HG03565 (cell line): ENCODE measurements around the gene PTPN14.

ENCODE experiments used
- ATAC-seq: cut with Tn5 transposase; IDR thresholded peaks from one replicate; pipeline ENCODE4 v1.9.1; 2021; ENCODE audit warnings: mild to moderate bottlenecking, moderate library complexity; ENCODE audit not compliant: unreplicated experiment

Gene PTPN14

DNA sequence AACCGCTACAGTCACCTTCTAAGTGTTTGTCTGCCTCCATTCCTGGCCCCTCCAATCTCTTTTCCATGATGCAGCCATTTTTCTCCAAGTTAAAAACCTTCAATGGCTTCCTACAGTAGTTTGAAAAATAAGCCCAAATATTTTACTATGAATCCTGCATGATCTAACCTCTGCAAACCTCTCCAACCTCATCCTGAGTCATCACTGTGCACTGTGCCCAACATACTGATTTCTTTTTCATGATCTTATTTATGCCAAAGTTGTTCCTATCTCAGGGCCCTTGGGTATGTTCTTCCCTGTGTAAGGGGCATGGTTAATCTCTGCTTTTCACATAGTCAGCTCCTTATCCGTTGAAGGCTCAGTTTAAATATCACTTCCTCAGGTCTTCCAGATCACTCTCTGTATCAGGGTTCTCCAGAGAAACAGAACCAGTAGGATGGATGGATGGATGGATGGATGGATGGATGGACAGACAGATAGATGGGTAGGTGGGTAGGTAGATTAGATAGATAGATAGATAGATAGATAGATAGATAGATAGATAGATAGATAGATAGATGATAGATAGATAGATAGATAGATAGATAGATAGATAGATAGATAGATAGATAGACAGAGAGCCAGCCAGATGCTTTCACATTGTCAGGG is 18.1 kb upstream of the PTPN14 start:
- ATAC-seq, result no peak

DNA sequence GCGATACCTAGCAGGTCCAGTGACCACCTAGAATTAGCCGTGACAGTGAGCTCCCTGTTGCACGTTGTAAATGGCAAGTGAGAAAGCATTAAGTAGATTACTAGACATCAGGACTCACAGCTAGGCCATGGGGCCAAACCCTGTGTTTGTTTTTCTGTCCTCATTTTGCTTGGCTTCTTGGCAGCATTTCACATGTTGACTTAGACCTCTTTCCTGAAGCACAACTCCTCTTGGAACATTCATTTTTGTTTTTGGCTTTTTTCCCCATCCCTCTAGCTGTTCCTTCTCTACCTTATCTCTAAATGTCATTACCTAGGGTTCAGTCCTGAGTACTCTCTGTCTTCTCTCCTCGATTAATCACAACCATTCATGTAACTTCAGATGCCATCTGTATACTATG is 16.9 kb upstream of the PTPN14 start:
- ATAC-seq, result no peak

DNA sequence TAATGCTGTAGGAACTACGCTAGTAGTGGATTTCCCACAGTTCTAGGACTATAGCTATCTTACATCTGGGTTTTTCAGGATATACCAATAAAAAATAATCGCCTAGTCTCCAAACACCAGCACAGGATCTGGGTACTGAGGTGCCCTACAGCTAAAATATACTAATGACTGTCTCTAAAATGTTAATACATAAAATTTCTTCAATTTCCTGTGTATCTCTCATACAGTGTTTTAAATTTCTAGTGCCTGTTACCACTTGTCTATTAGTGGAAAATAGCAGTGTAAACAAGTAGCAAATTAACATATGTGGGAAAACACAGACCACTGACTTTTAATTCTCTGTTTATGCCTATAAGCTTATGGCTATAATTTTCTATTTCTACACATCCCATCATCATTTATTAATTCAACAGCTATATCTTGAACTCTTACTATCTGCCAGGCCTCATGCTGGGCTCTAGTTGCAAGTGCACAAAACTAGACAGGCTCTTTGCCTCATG is 16.1 kb upstream of the PTPN14 start:
- ATAC-seq, result no peak

DNA sequence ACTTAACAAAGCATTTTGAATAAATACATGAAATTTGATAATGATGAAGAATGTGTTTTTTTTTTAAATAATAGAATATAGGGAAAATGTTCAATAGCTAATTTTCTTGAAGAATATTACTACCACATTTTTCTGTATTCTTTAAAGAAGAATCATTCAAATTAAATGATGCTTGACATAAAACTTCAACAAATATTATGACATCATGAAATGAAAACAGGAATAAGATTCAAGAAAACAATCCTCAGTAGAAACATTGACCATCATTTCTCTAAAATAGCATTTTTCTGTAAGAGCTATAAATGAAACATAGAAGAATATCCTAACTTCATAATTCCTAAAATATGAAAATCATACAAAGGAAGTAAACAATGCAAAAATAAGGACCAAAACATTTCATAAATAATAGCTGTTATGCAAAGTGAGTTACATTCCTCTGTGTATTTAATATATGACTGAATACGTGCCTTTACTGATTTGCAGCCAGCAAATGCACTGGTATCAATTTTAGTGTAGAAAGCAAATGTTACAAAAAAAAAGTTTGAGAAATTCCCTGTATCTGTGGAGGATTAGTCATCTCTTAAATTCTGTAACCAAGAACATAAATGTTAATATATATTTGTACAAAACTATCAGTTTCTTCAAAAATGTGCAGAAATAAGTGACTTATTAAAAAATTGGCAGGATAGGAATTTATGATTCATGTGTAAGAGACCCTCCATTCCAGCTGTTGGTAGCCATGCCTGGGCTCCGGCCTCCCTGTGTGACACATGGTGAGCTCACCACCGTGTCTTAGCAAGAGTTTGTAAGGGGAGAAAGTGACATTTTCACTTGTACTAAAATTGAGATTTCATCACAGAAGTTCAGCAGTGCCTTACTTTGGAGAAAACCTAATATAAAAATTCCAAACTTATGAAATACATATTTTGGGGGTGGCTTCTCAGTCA is 15.0 kb upstream of the PTPN14 start:
- no peak for ATAC-seq

DNA sequence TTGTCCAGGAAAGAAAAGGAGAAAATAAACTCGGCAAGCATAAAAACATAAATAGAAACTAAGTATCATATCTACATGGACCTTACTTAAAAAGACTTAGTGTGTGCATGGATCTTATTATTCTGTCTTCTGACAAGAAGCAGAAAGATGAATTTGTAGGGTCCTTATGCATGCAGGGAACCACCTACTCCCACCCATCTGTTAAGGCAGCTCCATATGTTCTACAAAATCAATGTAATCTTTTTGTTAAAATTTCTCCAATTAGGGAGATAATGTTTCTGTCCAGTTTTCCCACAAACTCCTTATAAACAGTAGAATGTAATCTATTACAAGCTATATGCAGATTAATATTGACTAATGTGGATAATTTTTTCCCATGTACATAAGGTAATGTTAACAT is 13.9 kb upstream of the PTPN14 start:
- no peak for ATAC-seq

DNA sequence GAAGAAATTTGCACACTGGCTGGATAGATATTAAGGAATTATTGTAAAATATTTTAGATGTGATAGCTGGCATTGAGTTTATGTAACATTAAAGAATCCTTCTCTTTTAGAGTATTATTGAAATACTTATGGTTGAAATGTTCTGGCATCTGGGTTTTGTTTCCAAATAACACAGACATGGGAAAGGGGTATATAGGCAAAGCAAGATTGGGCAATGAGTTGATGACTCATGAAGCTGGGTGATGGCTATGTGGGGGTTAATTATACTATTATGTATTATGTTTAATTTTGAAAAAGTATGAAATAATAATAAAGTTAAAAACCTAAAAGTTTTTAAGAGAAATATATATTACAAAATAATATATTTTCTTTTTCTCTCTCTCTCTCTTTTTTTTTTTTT is 12.5 kb upstream of the PTPN14 start:
- ATAC-seq, result no peak

DNA sequence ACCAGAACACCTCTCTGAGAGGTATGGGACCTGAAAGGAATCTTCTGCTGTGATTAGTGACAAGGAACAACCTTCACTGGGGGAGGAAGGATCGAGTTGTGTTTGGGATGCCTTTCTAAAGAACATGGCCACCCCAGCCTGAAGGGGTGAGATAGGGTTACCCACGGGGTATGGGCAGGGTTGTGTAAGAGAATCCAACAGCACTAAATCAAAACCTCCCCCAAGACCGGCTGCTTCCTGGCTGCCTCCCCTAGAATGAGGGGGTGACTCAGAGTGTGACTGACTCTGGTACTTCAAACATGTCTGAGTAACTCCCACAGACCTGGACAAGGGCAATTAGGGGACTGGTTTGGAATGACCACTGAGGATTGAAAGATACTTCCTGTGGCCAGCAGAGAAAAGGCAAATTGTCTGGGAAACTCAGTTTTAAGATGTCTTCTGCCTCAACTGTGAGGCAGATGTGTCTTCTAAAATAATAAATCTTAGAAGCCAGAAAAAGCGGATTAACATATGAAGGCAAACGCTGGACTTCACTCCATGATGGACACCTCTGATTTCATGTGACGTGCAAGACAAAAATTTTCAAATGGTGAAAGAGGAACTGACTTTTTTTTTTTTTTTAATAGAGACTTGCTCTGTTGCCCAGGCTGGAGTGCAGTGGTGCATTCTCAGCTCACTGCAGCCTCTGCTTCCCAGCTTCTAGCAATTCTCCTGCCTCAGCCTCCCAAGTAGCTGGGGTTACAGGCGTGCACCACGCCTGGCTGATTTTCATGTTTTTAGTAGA is 6.7 kb upstream of the PTPN14 start:
- peak; percentile 42 for ATAC-seq

DNA sequence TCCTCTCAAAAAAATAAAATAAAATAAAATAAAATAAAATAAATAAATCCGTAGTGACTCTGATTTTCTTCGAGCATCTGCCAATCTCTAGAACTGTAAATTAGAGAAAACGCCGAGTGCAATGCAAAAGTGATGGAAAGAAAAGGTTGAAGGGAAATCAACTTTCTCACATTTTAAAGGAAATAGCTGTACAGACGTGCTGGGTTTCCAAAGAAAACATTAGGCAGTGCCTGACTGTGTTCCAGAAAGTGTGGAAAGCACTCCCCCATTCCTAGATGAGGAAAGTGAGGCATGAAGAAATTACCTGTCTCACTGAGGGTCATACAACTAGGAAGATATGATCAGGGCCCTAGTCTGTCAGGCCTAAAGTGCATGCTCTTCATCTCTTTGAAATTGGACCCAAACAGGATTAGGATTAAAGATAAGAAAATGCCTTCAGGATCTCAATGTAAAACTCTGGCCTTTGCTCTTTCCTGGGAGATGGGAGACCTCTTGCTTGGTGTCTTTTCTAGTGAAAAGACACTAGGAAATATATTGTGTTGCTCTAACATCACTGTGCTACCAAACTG is 1.8 kb upstream of the PTPN14 start:
- no peak for ATAC-seq

DNA sequence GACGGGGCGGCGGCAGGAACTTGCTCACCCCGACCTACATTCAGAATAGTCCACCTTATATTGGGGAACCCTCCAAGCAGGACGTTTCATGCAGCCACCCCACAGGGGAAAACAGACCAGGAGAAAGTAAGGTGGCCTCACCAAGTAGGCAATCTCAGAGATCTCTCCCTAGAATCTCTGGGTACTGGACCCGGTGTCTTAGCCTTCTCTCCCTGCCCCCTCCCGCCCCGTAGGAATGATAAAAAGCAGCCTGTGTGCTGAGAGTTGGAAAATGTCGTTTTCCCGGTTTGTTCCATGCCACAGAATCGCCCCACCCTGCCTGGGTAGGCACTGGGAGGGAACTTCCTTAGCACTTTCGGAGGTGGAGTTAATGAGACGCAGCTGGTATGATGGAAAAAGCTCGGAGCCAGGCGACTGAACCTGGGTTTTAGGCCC is 789 bp upstream of the PTPN14 start:
- ATAC-seq, result no peak

DNA sequence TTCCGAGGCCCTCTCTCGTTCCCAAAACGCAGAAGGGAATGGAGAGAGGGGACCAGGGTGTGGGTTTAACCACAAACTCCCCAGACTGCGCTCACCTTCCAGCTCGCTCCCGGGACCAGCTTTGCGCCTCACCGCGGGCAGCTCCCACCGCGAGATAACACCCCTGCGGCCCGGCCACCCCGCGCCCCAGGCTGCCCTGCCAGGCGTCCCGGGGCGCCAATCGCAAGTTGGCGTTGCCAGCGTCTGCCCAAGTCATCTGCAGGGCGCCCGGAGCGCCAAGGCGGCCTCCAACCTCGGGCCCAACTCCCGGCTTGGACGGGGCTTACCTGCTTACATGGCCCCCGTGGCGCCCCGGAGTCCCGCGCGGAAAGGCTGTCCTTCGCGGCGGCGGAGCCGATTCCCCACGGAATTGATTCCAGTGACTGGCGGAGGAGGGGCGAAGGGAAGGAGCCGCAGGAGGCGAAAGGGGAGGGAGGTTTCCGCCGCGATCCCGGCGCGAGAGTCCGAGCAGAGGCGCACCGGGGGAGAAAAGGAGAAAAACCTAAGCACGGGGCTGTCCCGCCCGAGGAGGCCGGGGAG is 456 bp downstream of the PTPN14 start:
- no peak for ATAC-seq

DNA sequence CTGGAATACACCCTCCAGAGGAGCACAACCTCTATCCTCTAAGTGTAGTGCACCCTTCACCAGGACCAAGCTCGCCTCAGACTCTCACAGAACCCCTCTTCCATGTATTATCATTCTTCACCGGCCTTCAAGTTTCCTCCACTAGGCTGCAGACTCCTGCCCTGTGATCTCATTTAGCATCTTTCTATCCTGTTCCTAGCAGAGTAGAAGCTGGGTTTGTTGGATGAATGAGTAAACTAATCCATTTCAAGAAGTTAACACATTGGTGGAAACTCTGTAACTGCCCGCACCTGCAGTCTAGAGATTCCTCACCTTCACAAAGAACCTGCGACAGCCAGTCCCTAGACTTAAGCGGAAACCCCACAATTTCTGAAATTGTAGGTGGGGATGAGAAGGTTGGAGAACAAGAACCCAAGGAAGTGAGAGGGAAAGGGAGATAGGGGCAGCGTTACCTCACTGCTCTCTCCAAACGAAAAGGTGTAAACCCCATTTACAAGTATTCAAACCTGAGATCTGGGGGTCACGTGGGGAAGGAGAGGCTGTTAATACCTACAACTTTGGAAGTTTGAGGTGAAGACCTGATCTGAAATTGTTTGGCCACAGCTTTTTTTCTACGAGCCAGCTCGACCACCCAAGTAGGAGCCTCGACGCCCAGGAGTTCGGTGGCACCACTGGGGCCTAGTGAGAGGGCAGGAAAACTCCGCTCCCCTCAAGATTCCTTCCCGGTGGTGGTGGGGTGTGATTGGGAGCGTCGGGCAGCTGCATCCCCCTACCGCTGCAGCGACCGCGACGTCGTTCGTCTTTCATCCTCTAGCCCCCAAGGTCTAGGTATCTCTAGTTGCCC is 1.2 kb downstream of the PTPN14 start:
- ATAC-seq, result no peak

DNA sequence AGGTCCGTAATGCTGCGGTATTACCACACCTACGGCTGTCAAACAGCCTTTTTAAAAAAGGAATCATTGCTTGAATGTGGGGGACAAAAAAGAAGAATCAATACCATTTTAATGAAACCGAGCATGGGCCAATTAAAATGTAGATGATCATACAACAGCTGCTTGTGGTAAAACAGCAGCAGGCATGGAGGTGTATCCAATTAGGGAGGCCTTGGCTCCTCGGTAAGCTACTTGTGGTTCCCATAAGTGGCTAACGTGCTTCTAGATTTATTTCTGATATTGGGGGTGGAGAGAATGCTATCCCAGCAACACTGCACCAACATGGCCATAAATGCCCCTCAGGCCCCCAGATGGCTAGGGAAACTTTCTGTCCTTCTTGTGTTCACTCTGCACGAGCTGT is 1.8 kb downstream of the PTPN14 start:
- no peak for ATAC-seq

DNA sequence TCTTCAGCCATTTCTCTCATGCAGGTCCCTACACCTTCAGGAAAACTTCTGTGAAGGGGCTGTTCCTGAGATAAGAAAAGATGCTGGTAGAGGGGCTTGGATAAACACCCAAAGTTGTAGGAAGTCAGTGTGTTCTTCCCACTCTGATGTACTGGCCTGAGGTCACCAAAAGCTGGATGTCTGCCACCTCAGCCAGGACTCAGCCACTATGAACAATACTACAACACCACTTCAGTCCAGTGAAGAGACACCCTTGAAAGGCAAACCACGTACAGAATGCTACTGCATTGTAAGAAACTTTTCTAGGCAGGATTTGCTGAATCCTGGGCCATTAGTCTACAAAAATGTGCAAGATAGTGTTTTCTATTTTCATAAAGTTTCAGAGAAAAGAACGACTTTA is 2.4 kb downstream of the PTPN14 start:
- no peak for ATAC-seq

DNA sequence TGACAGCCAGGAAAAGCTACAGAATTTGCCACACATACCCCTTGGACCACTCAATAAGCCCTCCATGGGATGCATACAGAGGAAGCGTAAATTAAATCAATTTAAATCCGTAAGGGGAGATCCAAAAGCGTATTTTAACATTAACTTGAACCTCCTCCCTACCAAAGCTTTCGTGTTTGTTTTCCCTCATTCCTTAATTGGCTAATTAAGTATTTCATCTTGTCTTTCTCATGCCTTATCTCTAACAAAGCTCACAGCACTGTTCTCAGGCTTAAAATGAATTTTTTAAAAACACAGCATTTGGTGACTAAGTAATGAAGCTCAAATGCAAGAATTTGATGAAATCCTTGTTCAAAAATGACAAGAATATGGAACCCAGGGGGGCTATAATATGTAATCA is 3.1 kb downstream of the PTPN14 start:
- ATAC-seq, result no peak

DNA sequence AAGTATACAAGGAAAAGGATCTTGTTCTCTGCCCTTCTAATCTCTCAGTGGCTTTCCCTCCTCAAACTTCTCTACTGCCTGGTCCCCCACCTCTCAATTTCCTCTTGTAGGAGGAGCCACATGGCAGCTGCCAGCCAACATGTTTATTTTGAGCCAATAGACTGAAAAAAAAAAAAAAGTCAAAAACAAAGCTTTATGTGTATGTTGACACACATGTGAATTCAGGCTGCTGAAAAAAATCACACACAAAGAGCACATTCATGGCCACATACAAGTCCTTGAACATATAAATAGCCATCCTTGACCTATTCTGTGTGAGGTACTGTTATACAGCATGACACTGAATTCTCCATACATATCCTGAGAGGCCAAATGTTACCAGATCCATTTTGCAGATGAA is 3.7 kb downstream of the PTPN14 start:
- no peak for ATAC-seq

DNA sequence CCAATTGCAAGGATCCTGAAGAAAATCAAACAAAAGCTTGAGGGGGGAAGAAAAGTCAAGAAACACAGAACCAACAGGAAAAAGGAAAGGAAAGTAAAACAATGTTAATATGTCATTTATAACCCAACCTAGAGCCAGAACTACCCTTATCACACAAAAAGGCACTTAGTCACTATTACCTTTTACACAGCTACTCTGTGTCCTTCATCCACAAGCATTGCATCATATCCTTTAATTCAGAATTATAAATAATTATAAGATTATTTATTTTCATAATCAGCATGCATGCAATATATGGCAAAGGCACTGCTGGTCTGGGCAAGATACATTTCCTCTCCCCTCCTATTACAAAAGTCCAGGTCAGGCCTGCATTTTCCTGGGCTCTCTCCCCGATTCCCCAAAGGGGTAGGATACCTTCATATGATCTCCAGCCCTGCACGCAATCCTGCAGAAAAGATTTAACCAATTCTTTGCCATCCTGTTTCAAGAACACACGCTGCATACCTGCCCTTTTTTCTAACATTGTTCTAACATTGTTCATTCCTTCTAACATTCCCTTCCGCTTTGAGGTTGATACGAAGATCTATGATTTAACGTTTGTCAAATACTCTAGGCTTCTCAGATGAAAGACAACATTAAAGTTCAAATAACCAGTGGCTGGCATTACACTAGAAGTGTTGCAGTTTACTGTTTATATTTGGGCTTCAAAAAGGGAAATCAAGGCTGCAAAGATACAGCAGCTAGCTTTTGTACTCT is 4.3 kb downstream of the PTPN14 start:
- ATAC-seq, result no peak

DNA sequence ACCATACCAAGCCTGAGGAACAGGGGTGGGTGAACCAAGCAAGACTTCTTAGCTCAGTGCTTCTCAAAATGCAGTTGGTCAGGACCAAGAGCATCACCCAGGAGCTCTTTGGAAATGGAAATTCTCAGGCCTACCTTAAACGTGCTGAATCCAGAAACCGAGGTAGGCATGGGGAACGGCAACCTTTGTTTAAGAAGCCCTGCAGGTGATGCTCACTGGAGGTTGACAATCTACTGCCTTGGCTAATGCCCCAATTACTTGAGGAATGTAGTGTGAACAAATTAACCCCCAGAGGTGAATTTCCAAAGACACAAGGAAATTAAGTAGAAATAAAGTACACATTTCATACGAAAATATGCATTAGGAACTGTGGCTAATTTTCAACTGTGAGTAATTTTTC is 5.3 kb downstream of the PTPN14 start:
- ATAC-seq, result no peak

DNA sequence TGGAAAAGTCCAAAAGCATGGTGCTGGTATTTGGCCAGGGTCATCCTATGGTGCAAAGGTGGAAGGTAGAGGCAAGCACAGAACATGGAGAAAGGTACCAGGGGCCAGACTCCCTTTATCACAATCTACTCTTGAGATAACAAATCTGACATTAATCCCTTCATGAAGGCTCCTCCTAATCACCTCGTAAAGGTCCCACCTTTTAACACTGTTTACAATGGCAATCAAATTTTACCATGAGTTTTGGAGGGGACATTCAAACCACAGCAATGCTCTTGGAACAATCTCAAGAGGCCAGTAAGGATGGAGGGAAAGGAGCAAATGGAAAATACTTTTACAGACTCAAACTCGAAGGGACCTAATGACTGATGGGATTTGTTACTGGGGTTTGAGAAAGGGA is 6.1 kb downstream of the PTPN14 start:
- no peak for ATAC-seq

DNA sequence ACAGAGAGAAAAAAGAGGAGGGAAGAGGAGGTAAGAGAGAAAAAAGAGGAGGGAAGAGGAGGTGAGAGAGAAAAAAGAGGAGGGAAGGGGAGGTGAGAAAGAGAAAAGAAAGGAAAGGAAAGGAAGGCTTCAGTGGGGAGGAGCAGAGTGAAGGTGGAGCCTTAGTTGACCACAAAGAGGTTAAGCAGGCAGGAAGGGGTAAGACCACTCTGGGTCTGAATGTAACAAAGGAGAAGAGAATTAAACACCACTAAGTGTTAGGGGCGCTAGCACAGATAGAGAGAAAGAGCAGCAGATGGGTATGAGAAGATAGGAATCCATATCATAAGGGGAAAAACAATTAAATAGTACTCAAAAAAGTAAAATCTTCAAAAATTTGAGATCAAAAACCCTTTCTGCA is 6.6 kb downstream of the PTPN14 start:
- ATAC-seq, result no peak
